GM18951 (cell line): Measurements from ENCODE around the gene MAGEB3.

Experiments used
- POLR2A ChIP-seq: IDR thresholded peaks from 4 replicates; pipeline ENCODE4 v1.6.1; 2011; ENCODE audit warnings: mild to moderate bottlenecking; ENCODE audit not compliant: insufficient read length, insufficient read depth; ENCODE audit errors: extremely low read depth
- in situ Hi-C: fragments of 300-500 bp; cut with MboI; formaldehyde crosslinking; loops from one replicate; pipeline ENCODE4 v1.12.0; 2022; ENCODE audit warnings: low sequenced_read_pairs, mixed read lengths, inconsistent platforms; ENCODE audit not compliant: unreplicated experiment

Gene MAGEB3

GRCh38 chrX:30246769-30247489, 16.5 kb downstream of the MAGEB3 start, which contains the start of gene MAGEB1:
Gene MAGEB1, plus strand, starts transcription at chrX:30247146. Its CDS starts 3,348 bp downstream, at chrX:30250494.
- in situ Hi-C loops = no loop called here

DNA sequence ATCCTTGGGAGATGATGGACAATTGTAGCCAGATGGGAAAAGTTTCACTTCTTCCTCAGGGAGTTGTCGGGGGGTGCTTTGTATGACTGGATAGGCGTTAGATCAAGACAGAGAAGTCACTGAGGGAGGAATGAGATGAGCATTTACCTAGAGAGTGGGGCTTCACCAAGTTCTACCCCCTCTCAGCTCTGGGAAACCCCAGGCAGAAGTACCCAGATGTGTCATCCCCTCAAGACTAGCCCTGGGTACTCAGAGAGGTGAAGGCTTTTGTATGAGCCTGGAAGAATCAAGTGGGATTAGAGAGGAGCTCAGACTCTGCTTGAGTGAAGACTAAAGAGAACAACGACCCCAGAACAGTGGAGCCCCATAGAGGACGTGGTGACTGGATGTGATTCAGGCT, 18.4 kb downstream of the MAGEB3 start:
- no peak for TF ChIP-seq POLR2A
- in situ Hi-C loops = no loop called here

More at GRCh38 chrX:30246769-30247489, 16.5 kb downstream of the MAGEB3 start, which contains the start of gene MAGEB1:
- no peak for TF ChIP-seq POLR2A

DNA sequence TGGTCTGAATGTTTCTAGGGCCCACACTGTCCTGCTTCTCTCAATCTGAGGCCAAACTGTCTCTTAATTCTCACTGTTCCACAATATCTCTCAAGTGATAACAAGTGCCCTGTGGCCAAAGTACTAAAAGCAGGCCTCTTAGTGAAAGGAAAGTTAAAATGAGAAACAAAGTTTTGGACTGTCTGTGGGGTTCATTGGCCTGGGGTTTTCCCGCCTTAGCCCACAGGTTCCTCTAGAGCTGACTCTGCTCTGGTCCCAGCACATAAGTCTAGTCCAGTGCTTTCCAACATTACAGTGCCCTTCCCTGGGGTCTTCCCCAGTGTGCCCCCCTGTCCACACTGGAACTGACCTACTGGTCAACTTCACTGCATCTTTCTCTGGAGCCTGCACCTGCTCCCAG, 22.8 kb downstream of the MAGEB3 start:
- in situ Hi-C loops = no loop called here
- TF ChIP-seq POLR2A = no peak

- in situ Hi-C loops = no loop called here
- no peak for TF ChIP-seq POLR2A
These were observed 29.5 kb downstream of the MAGEB3 start for GRCh38 chrX:30259927-30260326.

- TF ChIP-seq POLR2A = no peak
- in situ Hi-C loops = no loop called here
These were observed 30.6 kb downstream of the MAGEB3 start for GRCh38 chrX:30261012-30261411.

GRCh38 chrX:30262763-30263162, 32.3 kb downstream of the MAGEB3 start:
- TF ChIP-seq POLR2A = no peak
- in situ Hi-C loops = no loop called here

DNA sequence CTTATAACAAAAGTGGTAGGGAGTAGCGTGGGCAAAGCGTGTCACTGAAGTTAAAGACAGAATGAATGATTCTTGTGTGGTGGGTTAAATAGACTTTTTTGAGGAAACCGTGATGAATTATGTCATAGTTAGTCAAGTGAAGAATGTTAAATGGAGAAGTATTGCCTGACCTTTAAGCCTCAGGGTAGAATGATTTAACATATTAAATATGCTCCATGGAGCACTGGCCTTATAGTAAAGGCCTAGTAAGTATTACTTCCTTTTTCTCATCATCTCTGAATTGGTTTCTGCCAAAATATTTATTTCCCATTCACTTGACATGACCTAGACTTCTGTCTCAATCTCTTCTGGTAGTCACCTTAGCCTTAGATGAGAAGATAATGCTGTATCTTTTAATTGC, 40.2 kb downstream of the MAGEB3 start:
- TF ChIP-seq POLR2A = no peak
- in situ Hi-C loops = no loop called here

GRCh38 chrX:30275498-30275897, 45.0 kb downstream of the MAGEB3 start:
- in situ Hi-C loops = no loop called here

DNA sequence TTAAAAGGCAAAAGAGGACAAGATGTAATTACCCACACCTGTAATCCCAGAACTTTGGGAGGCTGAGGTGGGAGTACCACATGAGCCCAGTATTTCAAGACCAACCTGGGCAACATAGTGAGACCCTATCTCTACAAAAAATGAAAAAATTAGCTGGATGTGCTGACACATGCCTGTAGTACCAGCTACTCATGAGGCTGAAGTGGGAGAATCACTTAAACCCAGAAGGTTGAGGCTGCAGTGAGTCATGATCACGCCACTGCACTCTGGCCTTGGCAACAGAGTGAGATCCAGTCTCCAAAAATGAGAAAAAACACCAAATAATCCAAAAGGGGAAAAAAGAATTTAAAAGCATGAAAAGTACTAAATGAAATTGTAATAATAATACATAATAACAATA, 47.9 kb downstream of the MAGEB3 start:
- TF ChIP-seq POLR2A = no peak
- in situ Hi-C loops = no loop called here

More at GRCh38 chrX:30275498-30275897, 45.0 kb downstream of the MAGEB3 start:
- no peak for TF ChIP-seq POLR2A

DNA sequence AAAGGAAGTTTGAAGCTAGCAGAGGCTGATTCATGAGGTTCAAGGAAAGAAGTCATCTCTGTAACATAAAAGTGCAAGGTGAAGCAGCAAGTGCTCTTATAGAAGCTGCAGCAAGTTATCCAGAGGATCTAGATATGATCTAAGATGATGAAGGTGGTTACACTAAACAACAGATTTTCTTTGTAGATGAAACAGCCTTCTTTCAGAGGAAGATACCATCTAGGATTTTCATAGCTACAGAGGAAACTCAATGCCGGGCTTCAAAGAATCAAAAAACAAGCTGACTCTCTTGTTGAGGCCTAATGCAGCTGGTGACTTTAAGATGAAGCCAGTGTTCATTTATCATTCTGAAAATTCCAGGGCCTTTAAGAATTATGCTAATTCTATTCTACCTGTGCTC, 50.0 kb downstream of the MAGEB3 start:
- TF ChIP-seq POLR2A = no peak
- in situ Hi-C loops = no loop called here

DNA sequence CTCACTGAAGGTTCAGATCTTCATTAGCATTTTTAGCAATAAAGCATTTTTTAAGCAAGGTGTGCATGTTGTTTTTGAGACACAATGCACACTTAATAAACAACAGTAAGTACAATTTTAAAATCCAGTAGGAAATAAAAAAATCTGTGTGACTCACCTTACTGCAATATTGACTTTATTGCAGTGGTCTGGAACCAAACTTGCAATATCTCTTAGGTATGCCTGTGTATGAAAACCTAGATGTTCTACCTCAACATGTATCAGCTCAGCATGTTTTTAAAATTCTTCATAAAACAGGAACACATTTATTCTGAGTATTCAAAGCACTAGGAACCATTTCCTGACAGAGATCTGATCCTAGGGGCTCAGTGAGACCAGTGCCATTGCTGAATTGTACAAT, 52.1 kb downstream of the MAGEB3 start:
- TF ChIP-seq POLR2A = no peak
- in situ Hi-C loops = no loop called here

GRCh38 chrX:30283456-30284200, 53.2 kb downstream of the MAGEB3 start:
- in situ Hi-C loops = no loop called here
- no peak for TF ChIP-seq POLR2A
